Ectodermal cell (in vitro differentiated cells): ENCODE data around the gene NT5C3B.

Experiments
- H3K27ac ChIP-seq: 2 replicates; pipeline ENCODE4 v1.7.0; 2013; ENCODE audit warnings: mild to moderate bottlenecking, low read depth, low read length; ENCODE audit not compliant: insufficient read depth, poor library complexity, severe bottlenecking
- H3K27me3 ChIP-seq: 2 replicates; pipeline ENCODE4 v1.7.0; 2013; ENCODE audit warnings: mild to moderate bottlenecking, low read length; ENCODE audit not compliant: insufficient read depth, control insufficient read depth, poor library complexity, severe bottlenecking
- H3K36me3 ChIP-seq: one replicate; pipeline ENCODE4 v1.7.0; 2013; ENCODE audit warnings: low read length; ENCODE audit not compliant: control insufficient read depth, insufficient read depth
- H3K4me1 ChIP-seq: one replicate; pipeline ENCODE4 v1.7.0; 2013; ENCODE audit warnings: low read length; ENCODE audit not compliant: control insufficient read depth, insufficient read depth
- H3K4me3 ChIP-seq: 2 replicates; pipeline ENCODE4 v1.7.0; 2013; ENCODE audit warnings: low read depth, low read length, control low read depth; ENCODE audit not compliant: insufficient read depth
- H3K9me3 ChIP-seq: 2 replicates; pipeline ENCODE4 v1.7.0; 2013; ENCODE audit warnings: mild to moderate bottlenecking, low read length, moderate library complexity; ENCODE audit not compliant: control insufficient read depth
- whole genome bisulfite sequencing, 2 experiments: methylation state at CpG; one replicate each; pipeline ENCODE4 v1.1.7; 2013; ENCODE audit warnings: missing lambda C conversion rate in 2 of 2; 5-methylcytosine and 5-hydroxymethylcytosine counted together

NT5C3B gene

GRCh38 chr17:41811549-41812380 is 24.3 kb downstream of the NT5C3B start, which contains the start of gene P3H4:
Gene P3H4 (minus strand): TSS chr17:41811949. CDS start chr17:41811915, 34 bp downstream.
- H3K36me3 ChIP-seq, result peaks cover 9% of the 10 kb centered on the region
- peak within 1 kb of the TSS; percentile 85 for H3K4me3 ChIP-seq
- peaks cover 10% of the 10 kb centered on the region for H3K4me1 ChIP-seq
- 0% methylated on average over 96 of the region's 96 CpGs for WGBS, 2 experiments
- H3K27ac ChIP-seq, result peak within 1 kb of the TSS; percentile 72
- no peaks in the 10 kb centered on the region for H3K27me3 ChIP-seq
- H3K9me3 ChIP-seq, result no peaks in the 10 kb centered on the region

GRCh38 chr17:41810659-41811548 is 25.1 kb downstream of the NT5C3B start:
- peaks cover 9% of the 10 kb centered on the region for H3K36me3 ChIP-seq
- peak overlapping the region; percentile 85 for H3K4me3 ChIP-seq
- no peaks in the 10 kb centered on the region for H3K9me3 ChIP-seq
- no peak overlapping the region for H3K27ac ChIP-seq
- no peaks in the 10 kb centered on the region for H3K27me3 ChIP-seq
- peaks cover 10% of the 10 kb centered on the region for H3K4me1 ChIP-seq
- WGBS, 2 experiments, result 23 to 24% methylated on average over 58 of the region's 58 CpGs

DNA sequence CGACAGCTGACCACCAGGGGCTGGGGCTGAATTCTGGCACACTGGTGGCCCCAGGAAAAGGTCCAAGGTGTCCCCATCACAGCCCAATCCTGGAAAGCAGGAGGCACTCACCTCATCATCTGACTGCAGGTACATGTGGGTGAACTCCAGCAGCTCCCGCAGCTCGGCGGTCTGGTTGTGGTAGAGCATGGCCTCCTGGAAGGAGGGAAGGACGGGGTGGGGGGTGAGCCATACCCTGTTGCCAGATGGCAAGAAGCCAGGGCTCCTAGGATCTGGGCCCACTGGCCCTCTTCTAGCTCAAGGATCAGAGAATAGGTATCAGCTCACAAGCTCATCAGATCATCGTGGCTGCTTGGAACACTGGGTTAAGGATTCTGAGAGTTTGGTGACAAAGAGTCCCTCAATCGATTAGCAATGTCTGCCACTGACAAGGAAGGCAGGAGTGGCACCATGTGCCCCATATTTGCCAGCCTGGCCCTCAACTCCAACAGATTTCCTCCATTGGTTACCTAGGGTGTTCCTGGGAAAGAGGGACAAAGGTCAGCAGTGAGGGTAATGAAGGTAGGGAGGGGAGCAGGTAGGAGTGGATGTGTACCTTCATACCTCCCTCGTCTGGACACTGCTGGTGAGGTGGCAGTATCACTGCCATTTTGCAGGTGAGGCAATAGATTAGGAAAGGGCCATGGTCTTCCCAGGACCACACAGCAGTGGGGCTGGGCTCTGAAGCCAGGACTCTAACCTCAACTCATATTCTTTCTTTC is 29.2 kb downstream of the NT5C3B start:
- H3K27me3 ChIP-seq, result no peaks in the 10 kb centered on the region
- WGBS, 2 experiments, result 94% methylated on average over 8 of the region's 8 CpGs
- H3K9me3 ChIP-seq, result no peaks in the 10 kb centered on the region
- peaks cover 4% of the 10 kb centered on the region for H3K4me1 ChIP-seq
- no peak overlapping the region for H3K27ac ChIP-seq
- H3K4me3 ChIP-seq, result no peak overlapping the region
- H3K36me3 ChIP-seq, result peaks cover 9% of the 10 kb centered on the region

DNA sequence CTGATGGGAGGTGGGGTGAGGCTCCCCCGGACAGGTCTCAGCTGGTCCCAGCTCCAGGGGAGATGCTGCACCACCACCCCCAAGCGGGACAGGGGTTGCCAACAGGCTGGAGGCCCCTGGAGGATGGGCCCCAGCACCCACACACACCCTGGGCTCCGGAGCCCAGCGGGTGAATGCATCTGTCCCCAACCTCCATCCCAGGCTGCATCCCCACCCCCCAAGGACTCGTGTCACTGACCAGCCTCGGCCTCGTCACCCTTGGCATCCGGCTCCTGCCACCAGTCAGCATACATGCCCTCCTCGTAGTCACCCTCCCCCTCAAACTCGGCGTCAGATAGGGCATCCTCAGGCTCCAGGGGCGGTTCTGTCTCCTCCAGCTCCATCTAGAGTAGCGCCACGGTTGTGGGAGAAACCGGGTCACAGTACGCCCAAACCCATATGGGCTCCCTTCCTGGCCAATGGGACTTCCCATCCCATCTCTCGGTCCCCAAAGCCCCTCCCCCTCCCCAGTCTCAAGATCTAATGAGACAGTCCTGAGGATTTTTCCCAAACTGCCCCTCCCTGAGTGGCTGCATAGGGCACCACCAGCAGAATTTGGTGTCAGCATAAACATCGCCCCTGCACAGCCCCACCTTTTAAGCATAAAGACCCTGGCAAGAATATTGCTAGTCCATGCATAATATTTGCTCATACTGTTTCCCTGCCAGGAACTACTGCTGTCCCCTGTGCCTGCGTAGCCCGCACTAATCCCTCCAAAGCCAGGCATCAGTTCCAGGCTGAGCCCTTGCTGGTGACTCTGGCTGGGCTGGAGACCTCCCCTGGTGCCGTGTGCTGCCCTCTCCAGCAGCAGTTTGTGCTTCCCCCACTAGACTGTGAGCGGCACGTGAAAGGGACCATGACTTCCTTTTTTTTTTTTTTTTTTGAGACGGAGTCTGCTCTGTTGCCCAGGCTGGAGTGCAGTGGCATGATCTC is 32.7 kb downstream of the NT5C3B start:
- peaks cover 3% of the 10 kb centered on the region for H3K36me3 ChIP-seq
- no peaks in the 10 kb centered on the region for H3K9me3 ChIP-seq
- no peak overlapping the region for H3K27ac ChIP-seq
- H3K4me3 ChIP-seq, result no peak overlapping the region
- peaks cover 9% of the 10 kb centered on the region for H3K4me1 ChIP-seq
- H3K27me3 ChIP-seq, result no peaks in the 10 kb centered on the region
- 80 to 81% methylated on average over 24 of the region's 24 CpGs for WGBS, 2 experiments

DNA sequence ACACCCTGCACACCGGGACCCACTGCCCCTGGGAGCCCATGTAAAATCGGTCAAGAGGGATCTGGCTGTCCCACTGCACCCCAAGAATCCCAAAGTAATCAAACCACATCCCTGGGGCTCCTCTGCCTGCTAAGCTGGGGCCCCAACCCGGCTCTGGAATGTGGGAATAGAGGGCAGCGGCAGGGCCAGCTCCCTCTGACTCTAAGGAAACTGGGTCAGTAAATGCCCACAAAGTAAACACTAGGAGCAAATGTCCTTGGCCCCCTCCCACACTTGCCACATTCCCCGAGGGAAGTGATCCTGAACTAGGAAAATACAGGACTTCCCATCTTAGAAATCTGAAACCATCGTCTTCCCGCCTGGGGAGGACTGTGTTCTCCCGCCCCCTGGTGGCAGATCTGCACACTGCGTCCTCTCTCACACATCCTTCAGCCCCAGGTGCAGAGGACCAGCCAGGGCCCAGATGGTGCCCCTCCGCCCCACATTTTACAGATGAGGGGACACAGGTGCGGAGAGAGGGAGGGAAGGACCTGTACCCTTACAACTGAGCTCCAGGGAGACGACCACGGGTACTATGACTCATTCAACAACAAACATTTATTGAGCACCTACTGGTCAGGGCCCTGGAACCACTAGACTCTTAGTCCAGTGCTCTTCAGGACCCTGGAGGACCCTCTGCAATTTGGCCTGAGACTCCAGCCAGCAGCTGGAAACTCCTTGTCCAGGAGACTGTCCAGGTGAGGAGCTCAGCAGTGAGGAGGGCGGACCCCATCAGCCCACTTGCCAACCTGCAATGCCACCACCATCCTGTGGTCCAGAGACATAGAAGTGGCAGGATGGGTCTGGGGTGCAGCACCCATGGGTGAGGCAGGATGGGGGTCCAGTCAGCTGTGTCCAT is 34.4 kb downstream of the NT5C3B start:
- Histone ChIP-seq H3K27ac (no peak overlapping the region), H3K27me3 (no peaks in the 10 kb centered on the region), H3K36me3 (no peaks in the 10 kb centered on the region), H3K4me3 (no peak overlapping the region), H3K9me3 (no peaks in the 10 kb centered on the region), H3K4me1 (peaks cover 9% of the 10 kb centered on the region)
- 18 to 19% methylated on average over 14 of the region's 14 CpGs for WGBS, 2 experiments

- peaks cover 9% of the 10 kb centered on the region for H3K4me1 ChIP-seq
- 40% methylated on average over 18 of the region's 18 CpGs for WGBS, 2 experiments
- H3K4me3 ChIP-seq, result no peak overlapping the region
- H3K27ac ChIP-seq, result no peak overlapping the region
- no peaks in the 10 kb centered on the region for H3K9me3 ChIP-seq
- no peaks in the 10 kb centered on the region for H3K27me3 ChIP-seq
- no peaks in the 10 kb centered on the region for H3K36me3 ChIP-seq
Measured at GRCh38 chr17:41800601-41801373, 35.2 kb downstream of the NT5C3B start.

- Histone ChIP-seq H3K4me1 (peaks cover 11% of the 10 kb centered on the region), H3K4me3 (no peak overlapping the region), H3K27me3 (no peaks in the 10 kb centered on the region), H3K27ac (no peak overlapping the region), H3K9me3 (no peaks in the 10 kb centered on the region), H3K36me3 (no peaks in the 10 kb centered on the region)
- 86 to 87% methylated on average over 8 of the region's 8 CpGs for WGBS, 2 experiments
Measured at GRCh38 chr17:41799366-41799765, 36.7 kb downstream of the NT5C3B start.

GRCh38 chr17:41797377-41797776 is 38.7 kb downstream of the NT5C3B start:
- Histone ChIP-seq H3K4me3 (no peak overlapping the region), H3K27me3 (no peaks in the 10 kb centered on the region)
- 83 to 91% methylated on average over 2 to 3 of the region's 3 CpGs for WGBS, 2 experiments

More at GRCh38 chr17:41797377-41797776, 38.7 kb downstream of the NT5C3B start:
- H3K27ac ChIP-seq, result no peak overlapping the region
- H3K9me3 ChIP-seq, result no peaks in the 10 kb centered on the region
- H3K4me1 ChIP-seq, result peaks cover 30% of the 10 kb centered on the region
- no peaks in the 10 kb centered on the region for H3K36me3 ChIP-seq
